HL-60/S4 treated with retinoic acid at 250 ng/mL for 4 days and 3 days (cell line): ENCODE results near the gene HADH.
"Not testable (repeated sequence)": the region's sequence is repeated elsewhere in the genome, so short reads cannot be mapped to it uniquely, and the experiment has no call there.

Source experiments
- in situ Hi-C: fragments of 300-500 bp; cut with MboI; formaldehyde crosslinking; loops from 2 replicates; pipeline ENCODE4 v1.7.0; 2022; ENCODE audit warnings: low sequenced_read_pairs

Gene HADH

DNA sequence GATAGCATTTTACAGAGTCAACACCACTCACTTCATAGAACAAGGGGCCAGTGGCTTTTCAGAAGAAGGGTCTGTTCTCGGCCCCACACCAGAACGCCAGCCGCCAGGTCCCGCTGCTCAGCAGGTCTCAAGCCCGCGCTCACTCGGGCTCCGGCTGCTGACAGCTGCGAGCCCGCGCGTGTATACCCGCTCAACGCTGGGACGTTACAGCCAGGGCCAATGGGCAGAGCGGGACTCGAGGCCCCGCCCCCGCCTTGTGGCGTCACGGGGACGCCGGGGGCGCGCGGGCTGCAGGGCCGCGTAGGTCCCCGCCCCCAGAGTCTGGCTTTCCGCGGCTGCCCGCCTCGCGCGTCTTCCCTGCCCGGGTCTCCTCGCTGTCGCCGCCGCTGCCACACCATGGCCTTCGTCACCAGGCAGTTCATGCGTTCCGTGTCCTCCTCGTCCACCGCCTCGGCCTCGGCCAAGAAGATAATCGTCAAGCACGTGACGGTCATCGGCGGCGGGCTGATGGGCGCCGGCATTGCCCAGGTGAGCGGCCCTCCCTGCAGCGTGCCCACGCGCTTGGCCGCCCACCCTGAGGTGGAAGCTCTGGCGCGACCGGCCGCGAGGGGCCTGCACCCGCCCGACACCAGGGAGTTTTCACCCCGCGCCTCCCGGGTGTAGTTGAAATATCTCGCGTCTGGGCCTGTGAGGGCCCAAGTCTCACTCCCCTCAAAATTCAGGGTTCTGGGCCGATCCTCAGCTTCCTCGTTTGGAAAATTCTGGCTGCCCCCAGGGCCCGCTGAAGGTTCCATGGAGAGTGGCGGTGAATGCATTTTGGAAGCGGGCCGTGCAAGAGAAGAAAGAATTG, at the start of gene HADH:
Gene HADH, plus strand, starts transcription at position 353 of the 850 bp plus-strand sequence. Its CDS starts 44 bp downstream, at position 397.
- in situ Hi-C loops, result no loop called here

- in situ Hi-C loops, result no loop called here
These were observed 43.9 kb upstream of the HADH start for GRCh38 chr4:107945809-107946208.

GRCh38 chr4:107950746-107951540, 38.7 kb upstream of the HADH start:
- in situ Hi-C loops, result no loop called here

GRCh38 chr4:107951551-107951950, 38.1 kb upstream of the HADH start:
- in situ Hi-C loops, result no loop called here

DNA sequence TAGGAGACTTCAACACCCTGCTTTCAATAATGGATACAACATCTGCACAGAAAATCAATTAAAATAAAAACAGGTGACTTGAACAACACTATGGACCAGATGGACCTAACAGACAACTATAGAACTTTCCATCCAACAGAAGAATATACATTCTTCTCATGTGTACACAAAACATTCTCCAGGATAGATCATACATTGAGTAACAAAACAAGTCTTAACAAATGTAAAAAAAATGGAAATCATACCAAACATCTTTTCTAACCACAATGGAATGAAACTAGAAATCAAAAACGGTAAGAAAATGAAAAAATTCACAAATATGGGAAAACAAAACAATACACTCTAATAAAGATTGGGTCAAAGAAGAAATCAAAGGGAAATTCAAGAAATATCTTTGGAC, 33.7 kb upstream of the HADH start:
- in situ Hi-C loops, result no loop called here

DNA sequence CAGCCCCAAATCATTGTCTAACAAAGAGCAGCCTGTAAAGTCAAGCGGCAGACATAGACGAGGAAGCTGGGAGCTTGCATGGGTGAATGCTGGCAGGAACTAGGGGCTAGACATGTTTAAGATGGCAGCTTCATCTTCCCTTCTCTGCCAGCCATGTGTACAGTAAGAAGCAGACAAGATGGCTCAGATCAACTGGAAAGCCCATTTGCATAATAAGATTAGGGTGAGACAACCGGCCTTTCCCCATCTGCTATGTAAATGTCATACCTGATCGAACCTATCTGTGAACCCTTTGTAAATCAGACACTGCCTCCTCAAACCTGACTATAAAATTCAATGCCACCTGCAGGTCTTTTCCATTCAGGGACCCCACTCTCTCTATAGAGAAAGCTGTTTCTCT, 22.8 kb upstream of the HADH start:
- in situ Hi-C loops, result no loop called here

DNA sequence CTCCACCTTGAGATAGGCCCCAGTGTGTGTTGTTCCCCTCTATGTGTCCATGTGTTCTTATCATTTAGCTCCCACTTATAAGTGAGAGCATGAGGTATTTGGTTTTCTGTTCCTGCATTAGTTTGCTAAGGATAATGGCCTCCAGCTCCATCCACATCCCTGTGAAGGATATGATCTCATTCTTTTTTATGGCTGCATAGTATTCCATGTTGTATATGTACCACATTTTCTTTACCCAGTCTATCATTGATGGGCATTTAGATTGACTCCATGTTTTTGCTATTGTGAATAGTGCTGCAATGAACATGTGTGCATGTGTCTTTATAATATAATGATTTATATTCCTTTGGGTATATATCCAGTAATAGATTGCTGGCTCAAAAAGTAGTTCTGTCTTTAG, 22.2 kb upstream of the HADH start:
- in situ Hi-C loops, result not testable (repeated sequence)

- in situ Hi-C loops, result not testable (repeated sequence)
These were observed 21.8 kb upstream of the HADH start for GRCh38 chr4:107967921-107968320.

DNA sequence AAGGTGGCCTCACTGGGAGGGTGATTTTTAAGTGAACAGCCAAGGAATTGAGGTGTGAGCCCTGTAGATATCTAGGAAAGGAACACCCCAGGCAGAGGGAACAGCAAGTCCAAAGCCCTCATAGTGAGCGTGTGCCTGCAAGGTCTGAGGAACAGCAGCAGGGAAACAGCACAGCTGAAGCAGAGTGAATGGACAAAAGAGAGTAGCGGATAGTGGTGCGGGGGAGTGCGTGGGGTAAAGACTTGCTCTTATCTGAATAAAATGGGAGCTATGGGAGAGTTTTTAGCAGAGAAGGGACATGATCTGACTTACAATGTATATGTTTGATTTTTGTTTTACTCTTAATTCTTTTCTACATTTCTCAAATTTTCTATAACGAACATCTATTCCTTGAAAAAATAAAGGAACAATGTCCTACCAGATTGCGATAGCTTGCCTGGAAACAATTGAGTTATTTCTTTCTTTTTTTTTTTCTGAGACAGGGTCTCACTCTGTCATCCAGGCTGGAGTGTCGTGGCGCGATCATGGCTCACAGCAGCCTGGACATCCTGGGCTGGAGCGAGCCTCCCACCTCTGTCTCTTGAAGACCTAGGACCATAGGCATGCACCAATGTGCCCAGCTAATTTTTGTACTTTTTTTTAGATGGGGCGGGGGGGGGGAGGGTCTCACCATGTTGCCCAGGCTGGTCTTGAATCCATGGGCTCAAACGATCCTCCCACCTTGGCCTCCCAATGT, 19.5 kb upstream of the HADH start:
- in situ Hi-C loops, result no loop called here

- in situ Hi-C loops, result no loop called here
These were observed 17.1 kb upstream of the HADH start for GRCh38 chr4:107972605-107973004.

DNA sequence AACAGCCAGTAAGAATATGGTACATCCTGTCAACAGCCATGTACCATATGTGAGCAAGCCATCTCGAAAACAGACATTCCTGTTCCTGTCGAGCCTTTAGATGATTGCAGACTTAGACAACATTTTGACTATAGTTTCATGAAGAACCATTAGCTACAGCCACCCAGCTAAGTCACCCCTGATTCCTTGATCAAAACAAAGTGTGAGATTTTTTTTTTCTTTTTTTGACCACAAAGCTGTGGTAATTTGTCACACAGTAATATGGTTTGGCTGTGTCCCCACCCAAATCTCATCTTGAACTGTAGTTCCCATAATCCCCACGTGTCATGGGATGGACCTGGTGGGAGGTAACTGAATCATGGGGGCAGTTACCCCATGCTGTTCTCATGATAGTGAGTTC, 15.2 kb upstream of the HADH start:
- in situ Hi-C loops, result no loop called here

DNA sequence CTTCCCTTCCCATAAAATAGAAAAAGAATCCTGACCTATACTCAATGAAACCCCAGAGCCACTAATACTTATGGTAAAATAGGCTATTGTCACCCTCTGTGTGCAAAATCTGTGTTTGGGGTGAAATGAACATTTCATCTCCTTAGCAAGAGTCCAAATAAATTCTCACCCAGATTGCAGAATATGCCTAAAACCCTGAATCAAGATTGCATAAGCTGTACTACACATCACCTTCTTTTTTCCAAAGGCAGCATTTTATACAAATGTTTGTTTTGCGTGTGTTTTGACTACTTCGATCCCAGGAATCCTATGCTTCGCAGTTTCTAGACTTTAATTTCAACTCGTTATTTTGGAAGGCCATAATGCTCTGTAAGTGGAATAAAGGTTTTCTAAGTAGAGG, 12.2 kb upstream of the HADH start:
- in situ Hi-C loops, result no loop called here

- in situ Hi-C loops, result no loop called here
These were observed 11.6 kb upstream of the HADH start for GRCh38 chr4:107977966-107978705.

DNA sequence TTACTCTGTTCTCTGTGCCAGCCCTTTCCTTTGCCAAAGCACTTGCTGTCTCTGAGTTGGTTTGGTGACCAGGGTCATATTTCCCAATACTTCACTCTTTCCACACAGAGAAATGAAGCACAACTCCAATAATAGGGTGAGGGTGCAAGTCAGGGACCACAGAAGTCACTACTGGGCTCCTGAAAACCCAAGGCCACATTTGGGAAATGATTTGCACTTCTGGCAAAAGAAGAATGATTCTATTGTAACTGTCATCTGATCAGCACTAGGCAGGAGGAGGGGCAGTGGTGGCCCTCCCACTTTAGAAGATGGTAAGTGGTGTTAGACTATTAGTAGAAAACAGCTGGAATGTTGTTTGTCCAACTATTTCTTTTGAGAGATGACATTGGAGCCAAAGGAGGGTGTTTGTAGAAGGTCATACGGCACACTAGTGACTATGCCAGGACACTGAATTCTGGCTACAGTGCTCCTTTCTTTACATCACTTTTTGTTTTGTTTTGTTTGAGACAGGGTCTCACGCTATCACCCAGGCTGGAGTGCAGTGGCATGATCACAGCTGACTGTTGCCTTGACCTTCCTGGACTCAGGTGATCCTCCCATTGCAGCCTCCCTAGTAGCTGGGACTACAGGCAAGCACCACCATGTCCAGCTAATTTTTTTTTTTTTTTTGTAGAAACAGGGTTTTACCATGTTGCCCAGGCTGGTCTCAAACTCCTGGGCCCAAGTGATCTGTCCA, 10.8 kb upstream of the HADH start:
- in situ Hi-C loops, result no loop called here

DNA sequence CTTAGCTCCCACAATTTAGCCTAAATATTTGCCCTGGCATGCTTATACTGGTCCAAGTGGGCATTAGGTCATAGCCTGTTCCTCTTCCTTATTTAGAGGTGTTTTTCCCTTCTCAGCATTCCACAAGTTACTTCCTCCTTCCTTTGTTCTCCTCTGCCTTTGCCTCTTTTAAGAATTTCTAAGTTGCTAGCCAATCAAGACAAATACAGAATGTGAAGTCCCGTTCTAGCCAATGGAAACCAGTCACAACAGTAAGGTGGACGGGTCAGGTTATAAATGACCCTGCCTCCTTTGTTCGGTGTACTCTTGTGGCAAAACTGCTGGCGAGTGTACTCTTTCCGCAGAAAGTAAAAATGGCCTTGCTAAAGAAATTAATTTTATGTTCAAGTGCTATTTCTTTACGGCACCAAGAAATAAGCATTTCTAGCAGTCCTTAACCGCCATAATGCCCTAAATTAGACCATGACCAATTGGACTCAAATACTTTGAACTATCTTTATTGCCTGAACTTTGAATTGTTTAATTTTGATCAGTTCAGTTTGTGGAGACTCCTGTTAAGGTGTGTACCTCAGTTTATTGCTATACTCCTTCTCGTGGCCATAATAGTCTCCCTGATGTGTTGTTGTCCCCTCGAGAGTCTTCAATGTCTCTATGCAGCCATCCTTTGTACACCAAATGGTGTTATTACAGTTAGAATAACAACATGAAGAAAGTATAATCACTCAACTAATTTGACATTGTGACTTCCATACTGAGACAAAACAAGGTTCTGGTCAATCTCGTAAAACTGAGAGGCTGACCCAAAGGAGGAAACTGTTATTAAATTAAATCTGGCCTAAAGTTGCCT, 1.6 kb upstream of the HADH start:
- in situ Hi-C loops, result no loop called here

DNA sequence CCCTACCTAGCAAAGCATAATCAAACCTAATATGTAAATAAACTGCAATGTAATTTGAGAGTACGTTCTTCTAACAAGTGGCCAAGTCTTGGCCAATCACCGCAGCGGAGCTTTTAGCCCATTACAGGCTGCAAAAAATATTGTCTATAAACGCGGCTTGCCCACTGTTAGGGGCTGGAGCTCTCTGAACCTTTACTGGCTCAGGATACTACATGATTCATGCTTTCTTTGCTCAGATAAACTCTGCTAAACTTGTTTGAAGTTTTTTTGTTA, 990 bp upstream of the HADH start:
- in situ Hi-C loops, result no loop called here

GRCh38 chr4:107989162-107989536, 540 bp upstream of the HADH start:
- in situ Hi-C loops, result no loop called here

DNA sequence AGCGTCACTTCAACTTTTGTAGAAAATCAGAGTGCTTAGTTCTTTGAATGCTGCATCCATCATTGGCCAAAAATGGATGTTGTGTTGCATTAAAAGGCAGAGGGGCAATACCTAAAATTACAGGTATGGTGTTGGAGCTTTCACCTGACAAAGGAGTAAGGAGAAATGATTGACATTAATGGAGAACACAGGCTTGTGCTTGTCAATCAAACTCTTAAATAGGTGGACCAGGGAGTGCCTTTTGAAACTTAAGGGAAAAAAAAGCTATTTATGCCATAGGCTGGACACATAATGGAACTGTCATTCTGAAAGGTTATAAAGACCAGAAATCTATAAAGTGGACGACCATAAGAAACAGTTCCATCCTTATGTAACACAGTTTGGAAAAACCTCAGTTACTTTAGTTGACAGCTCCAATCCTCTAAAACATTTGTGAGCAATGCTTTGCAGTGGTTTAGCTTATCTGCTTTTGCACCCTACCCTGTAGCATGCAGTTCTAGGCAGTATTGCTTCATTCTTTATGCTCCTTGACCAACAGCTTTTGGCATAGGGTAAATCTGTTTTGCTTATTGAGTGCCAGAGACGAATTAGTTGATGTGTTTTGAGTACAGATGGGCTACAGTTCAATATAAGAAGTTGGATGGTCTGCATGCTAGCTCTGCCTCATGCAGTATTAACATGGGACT, 2.4 kb downstream of the HADH start:
- in situ Hi-C loops, result no loop called here

DNA sequence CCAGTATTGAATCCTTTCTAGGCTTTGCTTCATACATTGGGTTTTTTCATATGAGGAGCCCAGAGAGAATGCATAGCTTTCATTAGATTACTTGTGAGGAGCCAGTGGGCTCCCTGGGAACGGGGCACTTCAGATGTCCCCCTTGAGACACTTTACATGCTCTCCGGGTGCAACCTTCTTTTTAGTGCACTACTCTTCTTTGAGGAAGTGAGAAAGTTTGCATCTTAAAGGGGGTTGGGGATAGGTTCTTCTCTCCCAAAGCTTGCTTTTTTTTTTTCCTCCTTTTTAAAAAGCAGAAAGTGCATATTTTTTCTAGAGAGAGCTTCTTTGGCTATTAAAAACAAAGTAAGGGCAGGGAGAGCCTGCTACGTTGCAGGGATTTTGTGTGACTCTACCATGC, 4.3 kb downstream of the HADH start:
- in situ Hi-C loops, result no loop called here
